GM21515 (cell line): ENCODE data around the gene NMNAT3.

Source experiments
- ATAC-seq: cut with Tn5 transposase; IDR thresholded peaks from one replicate; pipeline ENCODE4 v1.9.1; 2021; ENCODE audit not compliant: unreplicated experiment

Gene NMNAT3

DNA sequence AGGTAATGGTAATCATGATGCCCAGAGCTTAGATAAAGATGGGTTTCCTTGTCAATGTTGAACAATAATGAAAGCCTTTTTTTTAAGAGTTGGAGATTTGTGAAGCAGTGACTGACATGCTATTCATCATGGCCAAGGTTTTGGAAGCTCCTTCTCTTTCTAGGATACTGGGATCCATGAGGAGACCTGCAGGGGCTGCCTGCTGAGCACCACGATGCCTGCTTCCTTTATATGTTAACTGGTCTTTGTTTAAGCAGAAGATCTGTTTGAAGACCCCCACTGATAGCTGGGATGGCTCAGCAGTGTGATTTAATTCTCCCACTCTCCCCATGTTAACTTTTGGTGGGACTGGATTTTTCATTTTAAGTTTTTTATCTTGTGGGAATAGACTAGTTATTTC, 154.1 kb downstream of the NMNAT3 start:
- ATAC-seq = no peak

- ATAC-seq = no peak
These were observed 154.6 kb downstream of the NMNAT3 start for GRCh38 chr3:139523166-139523565.

DNA sequence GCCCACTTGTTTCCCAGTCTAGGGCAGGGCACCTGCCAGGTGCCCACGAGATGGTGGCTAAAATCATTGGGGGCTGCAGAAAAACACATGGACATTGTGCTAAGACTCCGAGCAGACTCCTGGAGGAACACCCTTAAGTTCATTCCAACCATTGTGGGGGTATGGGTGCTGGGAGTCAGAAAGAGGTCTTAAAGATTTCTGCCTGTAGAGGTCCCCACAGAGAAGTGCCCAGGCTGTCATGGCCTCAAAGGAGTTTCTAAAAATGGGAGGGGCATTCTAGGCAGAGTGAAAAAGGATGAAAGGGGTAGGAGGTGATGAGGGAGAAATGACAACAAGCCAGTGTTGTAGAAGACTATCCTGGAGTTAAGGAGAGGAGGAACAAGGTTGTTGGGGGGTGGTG, 155.4 kb downstream of the NMNAT3 start:
- no peak for ATAC-seq

DNA sequence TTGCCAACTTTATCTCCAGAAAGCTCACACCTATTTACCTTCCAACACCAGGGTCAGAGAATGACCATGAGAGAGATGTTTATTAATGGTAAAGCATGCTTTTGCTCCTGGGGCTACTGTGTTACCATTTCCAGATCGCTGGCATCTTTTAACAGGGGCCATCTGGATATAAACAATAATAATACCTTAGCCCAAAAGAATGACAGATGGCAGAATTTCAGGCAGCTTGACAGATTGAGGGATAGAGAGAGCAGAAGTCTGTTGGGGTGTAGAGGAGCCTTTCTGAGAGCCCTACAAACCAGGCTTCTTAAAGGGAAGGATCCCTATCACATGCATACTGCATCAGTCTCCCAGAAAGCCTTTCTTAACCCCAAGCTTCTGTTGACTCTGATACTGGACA, 156.0 kb downstream of the NMNAT3 start:
- no peak for ATAC-seq

- no peak for ATAC-seq
These were observed 156.6 kb downstream of the NMNAT3 start for GRCh38 chr3:139521144-139521543.

DNA sequence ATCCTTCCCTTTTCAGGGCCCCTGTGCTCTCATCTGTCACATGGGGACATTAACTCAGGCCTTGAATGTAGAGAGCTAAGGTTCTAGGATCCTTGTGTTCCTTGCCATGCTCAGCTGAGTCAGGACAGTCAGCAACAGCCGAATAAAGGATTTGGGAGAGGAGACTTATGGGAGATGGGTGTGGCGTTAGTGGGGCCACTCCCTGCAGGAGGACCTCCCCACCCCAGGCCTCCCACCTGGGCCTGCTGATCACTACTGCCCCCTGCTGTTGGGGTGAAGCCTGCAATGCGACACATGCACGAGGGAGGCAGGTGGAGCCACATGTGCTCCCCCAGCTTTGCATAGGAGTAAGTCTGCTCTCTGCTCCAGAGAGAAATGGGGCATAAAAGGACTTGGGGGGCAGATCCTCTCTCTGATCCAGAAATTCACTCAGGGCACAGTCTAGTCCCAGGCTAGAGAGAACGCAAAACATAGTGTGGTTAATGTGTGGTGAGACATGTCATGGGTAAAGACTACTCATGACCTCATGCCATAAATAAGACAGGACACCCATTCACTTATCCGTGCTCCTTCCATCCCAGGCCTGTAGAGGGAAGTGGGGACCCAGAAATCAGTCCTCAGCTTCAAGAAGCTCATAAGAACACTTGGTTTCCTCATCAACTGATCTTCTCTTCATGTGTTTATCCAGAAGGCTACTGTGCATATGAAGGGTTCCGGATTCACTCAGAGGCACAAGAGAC, 157.6 kb downstream of the NMNAT3 start:
- no peak for ATAC-seq

DNA sequence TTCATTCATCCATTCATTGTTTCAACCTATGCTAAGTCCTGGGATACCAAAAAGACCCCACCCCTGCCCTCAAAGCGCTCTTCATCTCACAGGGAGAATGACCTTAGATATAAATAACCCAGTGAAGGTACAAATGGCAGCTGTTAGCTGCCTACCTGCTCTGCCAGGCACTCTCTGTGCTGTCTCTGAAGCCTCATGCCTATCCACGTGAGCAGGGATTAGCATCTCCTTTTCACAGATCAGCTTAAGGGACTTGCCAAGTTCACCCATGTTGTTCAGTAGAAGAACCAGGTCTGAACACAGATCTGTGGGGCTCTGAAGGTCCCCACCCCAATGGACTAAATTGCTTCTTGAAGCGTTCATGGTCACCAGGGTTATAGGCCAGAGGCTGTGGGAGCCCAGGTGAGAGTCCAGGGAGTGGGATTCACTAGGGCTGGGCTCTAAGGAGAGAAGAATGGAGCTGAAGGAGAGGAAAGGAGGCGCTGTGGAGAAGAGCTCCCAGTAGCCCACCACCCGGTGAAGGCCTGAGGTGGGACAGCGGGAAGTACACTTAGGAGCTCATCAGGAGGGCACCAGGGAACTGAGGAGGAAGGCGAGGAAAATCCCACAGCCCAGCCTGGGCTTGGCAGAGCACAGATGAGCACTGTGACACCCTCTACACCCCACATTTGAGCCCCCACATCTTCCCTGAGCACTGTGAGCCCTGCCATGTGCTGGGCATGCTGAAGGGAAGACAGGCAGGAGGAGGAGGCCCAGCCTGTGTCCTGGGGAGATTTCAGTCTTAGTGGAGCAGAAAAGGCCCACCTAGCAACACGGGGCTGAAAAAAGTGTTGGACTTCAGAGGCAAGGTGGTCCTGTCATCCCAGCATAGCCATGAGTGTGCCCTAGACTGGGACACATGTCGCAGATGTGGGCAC, 158.6 kb downstream of the NMNAT3 start:
- ATAC-seq = no peak

DNA sequence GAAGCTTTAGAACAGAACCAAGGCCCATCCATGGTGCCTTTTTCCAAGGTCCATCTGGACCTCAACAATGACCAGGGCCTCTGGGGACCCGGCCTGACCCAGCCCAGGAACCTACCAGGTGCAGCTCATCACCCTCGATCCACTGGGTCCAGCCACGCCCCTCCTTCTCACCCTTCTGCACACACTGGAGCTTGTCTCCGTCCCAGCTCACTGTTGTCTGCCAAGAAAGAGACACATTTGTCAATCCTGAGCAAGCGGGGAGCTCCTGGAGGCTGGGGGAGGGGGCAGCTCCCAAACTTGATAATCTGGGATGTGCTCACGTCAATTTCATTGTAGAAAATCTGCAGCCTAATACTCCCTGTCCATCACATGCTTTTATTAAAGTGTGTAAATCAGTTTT, 159.5 kb downstream of the NMNAT3 start:
- no peak for ATAC-seq

DNA sequence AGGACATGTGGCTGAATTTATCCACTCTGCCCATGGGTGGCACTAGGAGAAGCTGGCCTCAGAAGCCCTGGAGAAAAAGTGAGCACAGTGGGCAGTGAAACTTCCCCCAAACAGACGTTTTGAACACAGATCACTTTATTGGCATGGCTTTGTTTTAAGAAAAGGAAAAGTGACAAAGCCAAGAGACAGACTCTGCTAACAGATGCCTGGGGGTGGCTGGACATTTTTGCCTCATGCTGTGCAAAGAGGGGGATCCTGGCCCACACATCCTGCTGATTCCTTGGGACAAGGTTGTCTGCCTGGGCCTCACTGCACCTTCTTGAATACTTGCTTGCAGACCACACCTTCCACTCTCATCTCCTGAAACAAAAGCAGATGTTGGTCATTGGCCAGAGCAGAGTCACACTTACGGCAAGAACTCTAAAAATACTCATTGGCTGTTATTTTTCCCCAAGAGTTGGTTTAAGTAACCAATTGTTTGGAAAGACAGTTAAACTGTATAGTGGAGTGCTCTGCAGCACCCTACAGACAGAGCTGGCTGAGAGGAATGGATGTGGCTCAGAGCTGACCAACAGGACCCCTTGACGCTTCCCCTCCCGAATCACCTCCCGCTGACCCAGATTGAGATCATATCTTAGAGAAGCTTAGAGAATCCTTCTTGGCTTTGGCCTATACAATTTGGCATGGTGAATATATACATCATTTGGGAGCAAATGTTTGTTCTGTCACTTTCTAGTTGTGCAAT, 160.3 kb downstream of the NMNAT3 start:
- ATAC-seq = no peak

GRCh38 chr3:139514741-139515140, 163.0 kb downstream of the NMNAT3 start:
- ATAC-seq = no peak
